H1 (cell line): ENCODE measurements around the gene METTL21C. TPM values are rescaled to one million over a fixed set of nuclear protein-coding genes. Genes with fewer than 3 reads are reported as not detected.

Source experiments
- CTCF ChIA-PET: fragments of 300-600 bp; sonication (Branson Sonifier 250); formaldehyde crosslinking; loops from one replicate; lab custom pipeline; 2021; ENCODE audit not compliant: partially characterized antibody; lab: Charles Lee
- POLR2A ChIA-PET: fragments of 300-600 bp; sonication (Branson Sonifier 250); formaldehyde crosslinking; loops from one replicate; lab custom pipeline; 2021; ENCODE audit warnings: inconsistent platforms; ENCODE audit not compliant: partially characterized antibody; lab: Charles Lee
- DNase-seq, 2 experiments: peaks; one replicate each; pipeline versions ENCODE4 v3.0.0 to v3.0.0-alpha.2; 2010 to 2022; ENCODE audit warnings: low spot score in 2 of 2, low read depth in 1 of 2, mixed read lengths in 1 of 2
- FAIRE-seq: peaks from 2 replicates; lab custom pipeline; 2011; peaks lifted over from hg19 to GRCh38; lab: Jason Lieb, UNC
- H2AFZ ChIP-seq: 2 replicates; pipeline ENCODE4 v1.8.1; 2012; ENCODE audit warnings: low read length, inconsistent platforms
- H2AK5ac ChIP-seq: 2 replicates; pipeline ENCODE4 v1.6.1; 2013; ENCODE audit warnings: low read depth, low read length
- H2BK120ac ChIP-seq: replicated peaks from 2 replicates; pipeline ENCODE3; 2013; ENCODE audit warnings: low read depth, low read length, inconsistent platforms
- H2BK12ac ChIP-seq: 2 replicates; pipeline ENCODE4 v1.6.1; 2013; ENCODE audit warnings: low read depth, low read length
- H2BK15ac ChIP-seq: 2 replicates; pipeline ENCODE4 v1.6.1; 2013; ENCODE audit warnings: low read length
- H2BK20ac ChIP-seq: 2 replicates; pipeline ENCODE4 v1.6.1; 2013; ENCODE audit warnings: low read length
- H2BK5ac ChIP-seq: 2 replicates; pipeline ENCODE4 v1.6.1; 2013; ENCODE audit warnings: low read depth, low read length
- H3K14ac ChIP-seq: 2 replicates; pipeline ENCODE4 v1.6.1; 2013; ENCODE audit warnings: inconsistent platforms; ENCODE audit not compliant: insufficient read length
- H3K18ac ChIP-seq: 2 replicates; pipeline ENCODE4 v1.6.1; 2013; ENCODE audit warnings: low read length; ENCODE audit errors: extremely low read depth
- H3K23ac ChIP-seq: 2 replicates; pipeline ENCODE4 v1.6.1; 2013; ENCODE audit warnings: inconsistent platforms; ENCODE audit not compliant: insufficient read length
- H3K23me2 ChIP-seq: 2 replicates; pipeline ENCODE4 v1.6.1; 2013; ENCODE audit warnings: low read depth, low read length
- H3K27ac ChIP-seq: 2 replicates; pipeline ENCODE4 v1.6.1; 2011; ENCODE audit warnings: low read depth, low read length, inconsistent platforms
- H3K27me3 ChIP-seq, 4 experiments: replicated peaks in 1 of 4; 1 replicate in 1 of 4; 2 replicates in 3 of 4; pipeline versions ENCODE4 v1.6.1 to v1.8.1; 2011 to 2013; ENCODE audit warnings: low read length in 3 of 4, mild to moderate bottlenecking in 3 of 4, inconsistent platforms in 2 of 4, mixed read lengths in 2 of 4, moderate library complexity in 1 of 4; ENCODE audit not compliant: control insufficient read depth in 3 of 4, insufficient read depth in 3 of 4; ENCODE audit errors: extremely low read depth in 1 of 4
- H3K36me3 ChIP-seq, 4 experiments: 2 replicates each; pipeline versions ENCODE4 v1.6.1 to v1.8.1; 2011 to 2013; ENCODE audit warnings: mild to moderate bottlenecking in 4 of 4, low read length in 3 of 4, moderate library complexity in 2 of 4, control low read depth in 1 of 4, inconsistent platforms in 1 of 4; ENCODE audit not compliant: insufficient read depth in 4 of 4, control insufficient read depth in 2 of 4
- H3K4ac ChIP-seq: replicated peaks from 2 replicates; pipeline ENCODE3; 2013; ENCODE audit warnings: low read length, low read depth, mixed read lengths, inconsistent platforms; ENCODE audit not compliant: insufficient read length
- H3K4me1 ChIP-seq, 4 experiments: replicated peaks in 1 of 4; 1 replicate in 1 of 4; 2 replicates in 3 of 4; pipeline versions ENCODE4 v1.6.1 to v1.8.1; 2011 to 2013; ENCODE audit warnings: low read length in 3 of 4, inconsistent platforms in 2 of 4, mixed read lengths in 1 of 4; ENCODE audit not compliant: insufficient read depth in 4 of 4, control insufficient read depth in 3 of 4
- H3K4me2 ChIP-seq, 2 experiments: 2 replicates each; pipeline versions ENCODE4 v1.6.1 to v1.8.1; 2011 to 2013; ENCODE audit warnings: low read depth in 2 of 2, low read length in 2 of 2, control low read depth in 1 of 2, inconsistent platforms in 1 of 2, mild to moderate bottlenecking in 1 of 2; ENCODE audit not compliant: insufficient read depth in 1 of 2
- H3K4me3 ChIP-seq, 4 experiments: fragments of 200-600, 300-600 bp in 1 of 4; sonication (generic), shearing (Covaris generic), sonication (Bioruptor Twin) in 1 of 4; 2 replicates each; pipeline versions ENCODE4 v1.5.1 to v1.8.1; 2011 to 2016; ENCODE audit warnings: low read length in 4 of 4, low read depth in 3 of 4, control low read depth in 2 of 4, inconsistent platforms in 2 of 4, mild to moderate bottlenecking in 2 of 4, mixed read lengths in 1 of 4, moderate library complexity in 1 of 4; ENCODE audit not compliant: insufficient read depth in 2 of 4; ENCODE audit errors: extremely low read depth in 1 of 4
- H3K56ac ChIP-seq: replicated peaks from 2 replicates; pipeline ENCODE3; 2013; ENCODE audit warnings: low read depth, mild to moderate bottlenecking, mixed read lengths, low read length, inconsistent platforms; ENCODE audit not compliant: insufficient read length
- H3K79me1 ChIP-seq: 2 replicates; pipeline ENCODE4 v1.6.1; 2013; ENCODE audit warnings: low read depth, low read length, control low read depth
- H3K79me2 ChIP-seq, 2 experiments: 2 replicates each; pipeline versions ENCODE4 v1.6.1 to v1.8.1; 2012 to 2013; ENCODE audit warnings: low read length in 2 of 2, mild to moderate bottlenecking in 2 of 2, inconsistent platforms in 1 of 2; ENCODE audit not compliant: insufficient read depth in 2 of 2, control insufficient read depth in 1 of 2
- H3K9ac ChIP-seq, 4 experiments: replicated peaks in 1 of 4; 1 replicate in 1 of 4; 2 replicates in 3 of 4; pipeline versions ENCODE4 v1.6.1 to v1.8.1; 2011 to 2013; ENCODE audit warnings: low read depth in 3 of 4, low read length in 3 of 4, control low read depth in 2 of 4, mild to moderate bottlenecking in 2 of 4, moderate library complexity in 2 of 4, inconsistent platforms in 1 of 4; ENCODE audit errors: extremely low read depth in 1 of 4
- H3K9me3 ChIP-seq, 2 experiments: 2 replicates each; pipeline versions ENCODE4 v1.6.1 to v1.8.1; 2012 to 2013; ENCODE audit warnings: mild to moderate bottlenecking in 2 of 2, moderate library complexity in 2 of 2, control low read depth in 1 of 2, inconsistent platforms in 1 of 2, low read depth in 1 of 2, low read length in 1 of 2, mixed read lengths in 1 of 2; ENCODE audit not compliant: insufficient read depth in 2 of 2
- H4K20me1 ChIP-seq, 2 experiments: replicated peaks in 1 of 2; 2 replicates each; pipeline versions ENCODE3 to v1.8.1; 2011 to 2013; ENCODE audit warnings: inconsistent platforms in 2 of 2, low read length in 2 of 2, mild to moderate bottlenecking in 1 of 2; ENCODE audit not compliant: insufficient read depth in 2 of 2, control insufficient read depth in 1 of 2
- H4K5ac ChIP-seq: 2 replicates; pipeline ENCODE4 v1.6.1; 2013; ENCODE audit warnings: low read length, low read depth, mixed read lengths, inconsistent platforms; ENCODE audit not compliant: insufficient read length
- H4K8ac ChIP-seq: 2 replicates; pipeline ENCODE4 v1.8.0; 2013; ENCODE audit warnings: mild to moderate bottlenecking, moderate library complexity, low read length, inconsistent platforms; ENCODE audit not compliant: insufficient read depth; ENCODE audit errors: extremely low read depth
- H4K91ac ChIP-seq: replicated peaks from 2 replicates; pipeline ENCODE3; 2013; ENCODE audit warnings: low read length, mixed read lengths, inconsistent platforms; ENCODE audit not compliant: insufficient read length
- BACH1 ChIP-seq: IDR thresholded peaks from 2 replicates; pipeline ENCODE4 v1.6.1; 2012; ENCODE audit warnings: low read length, improper control_type of control experiment
- BRCA1 ChIP-seq: IDR thresholded peaks from 2 replicates; pipeline ENCODE4 v1.6.1; 2012; ENCODE audit warnings: low read depth, low read length, improper control_type of control experiment
- CEBPB ChIP-seq: IDR thresholded peaks from 2 replicates; pipeline ENCODE4 v1.6.1; 2012; ENCODE audit warnings: low read depth, low read length
- CREB1 ChIP-seq: IDR thresholded peaks from 2 replicates; pipeline ENCODE4 v1.6.1; 2012; ENCODE audit warnings: inconsistent platforms
- CTBP2 ChIP-seq: IDR thresholded peaks from 2 replicates; pipeline ENCODE4 v1.7.0; 2011; ENCODE audit warnings: borderline replicate concordance, mild to moderate bottlenecking, moderate library complexity, mixed read lengths, low read length; ENCODE audit not compliant: insufficient read depth, insufficient read length
- GTF2F1 ChIP-seq: IDR thresholded peaks from 2 replicates; pipeline ENCODE4 v1.6.1; 2012; ENCODE audit warnings: low read depth, low read length, improper control_type of control experiment, borderline replicate concordance
- HDAC6 ChIP-seq: IDR thresholded peaks from one replicate; pipeline ENCODE4 v1.7.1; 2012; ENCODE audit warnings: low read depth, mild to moderate bottlenecking, inconsistent platforms, low read length, moderate library complexity
- NRF1 ChIP-seq: IDR thresholded peaks from 2 replicates; pipeline ENCODE4 v1.6.1; 2011; ENCODE audit warnings: mild to moderate bottlenecking, low read depth, low read length, improper control_type of control experiment
- RAD21 ChIP-seq, 2 experiments: IDR thresholded peaks in 1 of 2; conservative IDR thresholded peaks in 1 of 2; 2 replicates each; pipeline ENCODE4 v1.6.1; 2011; ENCODE audit warnings: low read depth in 2 of 2, low read length in 2 of 2, improper control_type of control experiment in 1 of 2, inconsistent platforms in 1 of 2, mild to moderate bottlenecking in 1 of 2, moderate library complexity in 1 of 2
- RFX5 ChIP-seq: IDR thresholded peaks from 2 replicates; pipeline ENCODE4 v1.6.1; 2011; ENCODE audit warnings: low read depth, low read length, improper control_type of control experiment, borderline replicate concordance
- SIN3A ChIP-seq, 2 experiments: IDR thresholded peaks in 1 of 2; conservative IDR thresholded peaks in 1 of 2; 2 replicates each; pipeline ENCODE4 v1.6.1; 2011 to 2012; ENCODE audit warnings: low read length in 2 of 2, improper control_type of control experiment in 1 of 2, low read depth in 1 of 2, mild to moderate bottlenecking in 1 of 2
- TAF7 ChIP-seq: optimal IDR thresholded peaks from 2 replicates; pipeline ENCODE3; 2011; ENCODE audit warnings: low read depth, mild to moderate bottlenecking, inconsistent platforms, low read length, moderate library complexity, borderline replicate concordance
- TBP ChIP-seq: IDR thresholded peaks from 2 replicates; pipeline ENCODE4 v1.6.1; 2011; ENCODE audit warnings: low read depth, low read length, improper control_type of control experiment
- WGBS, 2 experiments: shearing (Covaris generic) in 1 of 2; methylation state at CpG; one replicate each; pipeline versions ENCODE4 v1.1.6 to v1.1.7; 2013 to 2015; ENCODE audit warnings: low lambda C conversion rate in 2 of 2, mixed read lengths in 2 of 2, inconsistent platforms in 1 of 2, low coverage in 1 of 2, missing lambda C conversion rate in 1 of 2; ENCODE audit not compliant: insufficient replicate concordance in 2 of 2, insufficient coverage in 1 of 2, insufficient read length in 1 of 2; ENCODE audit errors: extremely low coverage in 1 of 2, missing lambda C conversion rate in 1 of 2; 5-methylcytosine and 5-hydroxymethylcytosine counted together
- polyA plus RNA-seq, 7 experiments: library from polyadenylated mRNA; depleted of rRNA in 3 of 7; stranded (reverse) in 5 of 7; unstranded in 2 of 7; fragments of >200 nt in 5 of 7; fragments of 200-250 nt in 2 of 7; gene quantifications; 1 replicate in 5 of 7; 2 replicates in 1 of 7; 4 replicates in 1 of 7; pipeline versions ENCODE4 v1.2.1 to v1.2.3, GENCODE V29; 2011 to 2013; ENCODE audit warnings: missing spikeins in 2 of 7, mixed read lengths in 2 of 7
- total RNA-seq: library from RNA; stranded (reverse); fragmentation: NEBNext Ultra II Directional; extraction: Animal tissue kit (Norgen Biotek cat#: 25700); gene quantifications from 2 replicates; pipeline ENCODE4 v1.2.1, GENCODE V29; 2021

METTL21C gene
- total and polyA plus RNA-seq, 2 of the 8 experiments (the other 6 are each of a cell fraction or from before 2014, with no cell fraction given) = not detected

GRCh38 chr13:102721800-102722231 is 27.0 kb upstream of the METTL21C start:
- no peaks in the 10 kb centered on the region for H3K36me3 ChIP-seq
- no peak overlapping the region for H3K4me2 ChIP-seq
- no peak overlapping the region for H2BK120ac ChIP-seq
- H3K27ac ChIP-seq = no peak overlapping the region
- POLR2A ChIA-PET = interaction anchor here (0.7 kb wide), 1 partner anchor 36 kb away, joined by 3 read pairs; no protein-coding TSS in a partner anchor
- no peak overlapping the region for H2AK5ac ChIP-seq
- H3K9ac ChIP-seq = no peak overlapping the region
- no peaks in the 10 kb centered on the region for H3K79me1 ChIP-seq
- H2BK5ac ChIP-seq = no peak overlapping the region
- H3K4ac ChIP-seq = no peak overlapping the region
- no peaks in the 10 kb centered on the region for H3K27me3 ChIP-seq
- H3K18ac ChIP-seq = no peak overlapping the region
- no peak for TF ChIP-seq RFX5
- TF ChIP-seq SIN3A (conservative IDR thresholded peaks at IDR 0.05 in 1 of 2, IDR thresholded peaks at IDR 0.05 in 1 of 2; ENCODE audit: low read depth in 1 of 2, low read length in 2 of 2) = no peak
- no peak for TF ChIP-seq BACH1
- no peak for TF ChIP-seq CEBPB
- TF ChIP-seq NRF1 = no peak
- no peak for TF ChIP-seq RAD21 (IDR thresholded peaks at IDR 0.05 in 1 of 2, conservative IDR thresholded peaks at IDR 0.05 in 1 of 2; ENCODE audit: low read depth in 2 of 2, low read length in 2 of 2)
- TF ChIP-seq CTBP2 = no peak
- TF ChIP-seq TBP = no peak
- no peak for TF ChIP-seq GTF2F1
- no peak for TF ChIP-seq BRCA1
- TF ChIP-seq TAF7 = no peak
- TF ChIP-seq HDAC6 = no peak
- no peak for TF ChIP-seq CREB1
- H3K56ac ChIP-seq = no peak overlapping the region
- no peak overlapping the region for H2BK20ac ChIP-seq
- H4K91ac ChIP-seq = no peak overlapping the region
- no peaks in the 10 kb centered on the region for H3K4me1 ChIP-seq
- no peak overlapping the region for H2BK12ac ChIP-seq
- no peak overlapping the region for H2BK15ac ChIP-seq
- H2AFZ ChIP-seq = no peak overlapping the region
- H3K23me2 ChIP-seq = peaks cover 2% of the 10 kb centered on the region; the same call in 1 of the 2 replicates
- no peaks in the 10 kb centered on the region for H3K9me3 ChIP-seq
- H4K20me1 ChIP-seq = no peaks in the 10 kb centered on the region
- H3K14ac ChIP-seq = no peak overlapping the region
- no peak for DNase-seq
- 75% methylated on average over 1 of the region's 1 CpG; no CpG with 5 or more reads in 1 of the 2 experiments for WGBS, 2 experiments
- H3K23ac ChIP-seq = no peak overlapping the region
- CTCF ChIA-PET = no interaction called here
- no peak for FAIRE-seq
- no peak overlapping the region for H3K4me3 ChIP-seq
- no peak overlapping the region for H4K5ac ChIP-seq
- no peak overlapping the region for H4K8ac ChIP-seq
- H3K79me2 ChIP-seq = no peaks in the 10 kb centered on the region
